ENCODE results near the gene SLC23A3. TPM values are rescaled to one million over a fixed set of nuclear protein-coding genes. Genes with fewer than 3 reads are reported as not detected.

The SLC23A3 gene
- total and polyA plus RNA-seq, 10 of the 15 experiments (the other 5 are each of a cell fraction or from before 2014, with no cell fraction given), result 0.07 to 1.0 (median 0.40) TPM; not detected in 1

Other genes starting within 250 kb of the SLC23A3 start
Only the 7 nearest of the 21 such genes appear.
- gene NHEJ1, start 9.2 kb downstream of the SLC23A3 start, total RNA-seq (2014; rRNA removed), result 15.6 and 16.0 TPM in 2 replicates
- gene NHEJ1, start 9.2 kb downstream of the SLC23A3 start, total RNA-seq (2014; rRNA removed; fragmentation: Illumina TruSeq; extraction: Trizol), result 11.3 and 12.3 TPM in 2 replicates
- 11.3 and 13.8 TPM in 2 replicates for gene NHEJ1, start 9.2 kb downstream of the SLC23A3 start, total RNA-seq (2021)
- gene NHEJ1, start 9.2 kb downstream of the SLC23A3 start, polyA plus RNA-seq (2011; rRNA removed), result 15.7 and 17.7 TPM in 2 replicates
- gene NHEJ1, start 9.2 kb downstream of the SLC23A3 start, polyA plus RNA-seq (2014; fragmentation: Illumina TruSeq; extraction: Trizol), result 15.3 and 16.5 TPM in 2 replicates
- 10 to 100 TPM; 17.8 to 20.2 TPM for gene NHEJ1, start 9.2 kb downstream of the SLC23A3 start, polyA plus RNA-seq (2014; fragmentation: Nextera tagmentation; extraction: Ambion mirVana)
- gene NHEJ1, start 9.2 kb downstream of the SLC23A3 start, polyA plus RNA-seq (2014; rRNA removed), result 11.8 and 13.8 TPM in 2 replicates
- 10 to 100 TPM; 17.4 TPM for gene NHEJ1, start 9.2 kb downstream of the SLC23A3 start, polyA plus RNA-seq (2016; fragmentation: Nextera tagmentation; extraction: Ambion mirVana)
- gene CNPPD1, start 6.9 kb upstream of the SLC23A3 start, total RNA-seq (2014; rRNA removed), result 43.5 and 46.4 TPM in 2 replicates
- 23.1 and 24.2 TPM in 2 replicates for gene CNPPD1, start 6.9 kb upstream of the SLC23A3 start, total RNA-seq (2014; rRNA removed; fragmentation: Illumina TruSeq; extraction: Trizol)
- gene CNPPD1, start 6.9 kb upstream of the SLC23A3 start, total RNA-seq (2021), result 64.1 and 67.8 TPM in 2 replicates
- gene CNPPD1, start 6.9 kb upstream of the SLC23A3 start, polyA plus RNA-seq (2011; rRNA removed), result 21.4 and 41.8 TPM in 2 replicates
- gene CNPPD1, start 6.9 kb upstream of the SLC23A3 start, polyA plus RNA-seq (2014; fragmentation: Illumina TruSeq; extraction: Trizol), result 17.1 and 31.9 TPM in 2 replicates
- gene CNPPD1, start 6.9 kb upstream of the SLC23A3 start, polyA plus RNA-seq (2014; fragmentation: Nextera tagmentation; extraction: Ambion mirVana), result 10 to 100 TPM; 12.2 to 24.2 TPM
- gene CNPPD1, start 6.9 kb upstream of the SLC23A3 start, polyA plus RNA-seq (2014; rRNA removed), result 45.0 and 50.6 TPM in 2 replicates
- 10 to 100 TPM; 81.2 to 86.6 TPM for gene CNPPD1, start 6.9 kb upstream of the SLC23A3 start, polyA plus RNA-seq (2016; fragmentation: Nextera tagmentation; extraction: Ambion mirVana)
- 35.5 and 35.9 TPM in 2 replicates for gene RETREG2, start 8.2 kb upstream of the SLC23A3 start, total RNA-seq (2014; rRNA removed)
- gene RETREG2, start 8.2 kb upstream of the SLC23A3 start, total RNA-seq (2014; rRNA removed; fragmentation: Illumina TruSeq; extraction: Trizol), result 22.4 and 24.3 TPM in 2 replicates
- 50.8 and 53.4 TPM in 2 replicates for gene RETREG2, start 8.2 kb upstream of the SLC23A3 start, total RNA-seq (2021)
- gene RETREG2, start 8.2 kb upstream of the SLC23A3 start, polyA plus RNA-seq (2011; rRNA removed), result 54.9 and 72.0 TPM in 2 replicates
- gene RETREG2, start 8.2 kb upstream of the SLC23A3 start, polyA plus RNA-seq (2014; fragmentation: Illumina TruSeq; extraction: Trizol), result 28.4 and 31.5 TPM in 2 replicates
- 10 to 100 TPM; 10.1 to 25.2 TPM for gene RETREG2, start 8.2 kb upstream of the SLC23A3 start, polyA plus RNA-seq (2014; fragmentation: Nextera tagmentation; extraction: Ambion mirVana)
- 31.4 and 38.1 TPM in 2 replicates for gene RETREG2, start 8.2 kb upstream of the SLC23A3 start, polyA plus RNA-seq (2014; rRNA removed)
- 10 to 100 TPM; 19.5 to 21.1 TPM for gene RETREG2, start 8.2 kb upstream of the SLC23A3 start, polyA plus RNA-seq (2016; fragmentation: Nextera tagmentation; extraction: Ambion mirVana)
- gene ZFAND2B, start 36.8 kb upstream of the SLC23A3 start, total RNA-seq (2014; rRNA removed), result 24.7 and 28.1 TPM in 2 replicates
- 13.8 and 14.8 TPM in 2 replicates for gene ZFAND2B, start 36.8 kb upstream of the SLC23A3 start, total RNA-seq (2014; rRNA removed; fragmentation: Illumina TruSeq; extraction: Trizol)
- 23.1 and 26.8 TPM in 2 replicates for gene ZFAND2B, start 36.8 kb upstream of the SLC23A3 start, total RNA-seq (2021)
- 13.4 and 21.4 TPM in 2 replicates for gene ZFAND2B, start 36.8 kb upstream of the SLC23A3 start, polyA plus RNA-seq (2011; rRNA removed)
- 14.3 and 18.7 TPM in 2 replicates for gene ZFAND2B, start 36.8 kb upstream of the SLC23A3 start, polyA plus RNA-seq (2014; fragmentation: Illumina TruSeq; extraction: Trizol)
- 10 to 100 TPM in 1 of 2 experiments, 1 to 10 TPM in 1; 5.4 to 10.7 TPM for gene ZFAND2B, start 36.8 kb upstream of the SLC23A3 start, polyA plus RNA-seq (2014; fragmentation: Nextera tagmentation; extraction: Ambion mirVana)
- gene ZFAND2B, start 36.8 kb upstream of the SLC23A3 start, polyA plus RNA-seq (2014; rRNA removed), result 26.8 and 28.3 TPM in 2 replicates
- gene ZFAND2B, start 36.8 kb upstream of the SLC23A3 start, polyA plus RNA-seq (2016; fragmentation: Nextera tagmentation; extraction: Ambion mirVana), result 10 to 100 TPM; 23.4 to 26.7 TPM
- gene ABCB6, start 48.9 kb upstream of the SLC23A3 start, total RNA-seq (2014; rRNA removed), result 15.4 and 16.9 TPM in 2 replicates
- gene ABCB6, start 48.9 kb upstream of the SLC23A3 start, total RNA-seq (2014; rRNA removed; fragmentation: Illumina TruSeq; extraction: Trizol), result 8.8 TPM in 2 replicates
- 13.2 and 13.9 TPM in 2 replicates for gene ABCB6, start 48.9 kb upstream of the SLC23A3 start, total RNA-seq (2021)
- 9.7 and 21.8 TPM in 2 replicates for gene ABCB6, start 48.9 kb upstream of the SLC23A3 start, polyA plus RNA-seq (2011; rRNA removed)
- 9.8 and 14.3 TPM in 2 replicates for gene ABCB6, start 48.9 kb upstream of the SLC23A3 start, polyA plus RNA-seq (2014; fragmentation: Illumina TruSeq; extraction: Trizol)
- 10 to 100 TPM in 1 of 2 experiments, 1 to 10 TPM in 1; 2.3 to 10.1 TPM for gene ABCB6, start 48.9 kb upstream of the SLC23A3 start, polyA plus RNA-seq (2014; fragmentation: Nextera tagmentation; extraction: Ambion mirVana)
- gene ABCB6, start 48.9 kb upstream of the SLC23A3 start, polyA plus RNA-seq (2014; rRNA removed), result 9.8 and 14.6 TPM in 2 replicates
- 10 to 100 TPM; 20.0 to 22.1 TPM for gene ABCB6, start 48.9 kb upstream of the SLC23A3 start, polyA plus RNA-seq (2016; fragmentation: Nextera tagmentation; extraction: Ambion mirVana)
- gene ATG9A, start 59.6 kb upstream of the SLC23A3 start, total RNA-seq (2014; rRNA removed), result 11.6 and 13.1 TPM in 2 replicates
- 8.1 and 9.8 TPM in 2 replicates for gene ATG9A, start 59.6 kb upstream of the SLC23A3 start, total RNA-seq (2014; rRNA removed; fragmentation: Illumina TruSeq; extraction: Trizol)
- 20.8 and 22.9 TPM in 2 replicates for gene ATG9A, start 59.6 kb upstream of the SLC23A3 start, total RNA-seq (2021)
- gene ATG9A, start 59.6 kb upstream of the SLC23A3 start, polyA plus RNA-seq (2011; rRNA removed), result 20.7 and 37.5 TPM in 2 replicates
- gene ATG9A, start 59.6 kb upstream of the SLC23A3 start, polyA plus RNA-seq (2014; fragmentation: Illumina TruSeq; extraction: Trizol), result 10.3 and 12.5 TPM in 2 replicates
- under 1 TPM in 1 of 2 experiments, not detected in 1; 0.16 TPM for gene ATG9A, start 59.6 kb upstream of the SLC23A3 start, polyA plus RNA-seq (2014; fragmentation: Nextera tagmentation; extraction: Ambion mirVana)
- gene ATG9A, start 59.6 kb upstream of the SLC23A3 start, polyA plus RNA-seq (2014; rRNA removed), result 14.6 and 16.9 TPM in 2 replicates
- gene ATG9A, start 59.6 kb upstream of the SLC23A3 start, polyA plus RNA-seq (2016; fragmentation: Nextera tagmentation; extraction: Ambion mirVana), result 10 to 100 TPM; 20.2 to 22.7 TPM
- 34.2 and 40.6 TPM in 2 replicates for gene ANKZF1, start 59.8 kb upstream of the SLC23A3 start, total RNA-seq (2014; rRNA removed)
- gene ANKZF1, start 59.8 kb upstream of the SLC23A3 start, total RNA-seq (2014; rRNA removed; fragmentation: Illumina TruSeq; extraction: Trizol), result 20.3 TPM in 2 replicates
- gene ANKZF1, start 59.8 kb upstream of the SLC23A3 start, total RNA-seq (2021), result 35.3 and 39.2 TPM in 2 replicates
- gene ANKZF1, start 59.8 kb upstream of the SLC23A3 start, polyA plus RNA-seq (2011; rRNA removed), result 102 and 104 TPM in 2 replicates
- gene ANKZF1, start 59.8 kb upstream of the SLC23A3 start, polyA plus RNA-seq (2014; fragmentation: Illumina TruSeq; extraction: Trizol), result 17.8 and 23.6 TPM in 2 replicates
- gene ANKZF1, start 59.8 kb upstream of the SLC23A3 start, polyA plus RNA-seq (2014; fragmentation: Nextera tagmentation; extraction: Ambion mirVana), result 1 to 10 TPM; 3.1 to 5.0 TPM
- gene ANKZF1, start 59.8 kb upstream of the SLC23A3 start, polyA plus RNA-seq (2014; rRNA removed), result 48.1 and 49.5 TPM in 2 replicates
- gene ANKZF1, start 59.8 kb upstream of the SLC23A3 start, polyA plus RNA-seq (2016; fragmentation: Nextera tagmentation; extraction: Ambion mirVana), result 10 to 100 TPM; 35.8 to 36.6 TPM